Tibial nerve (tissue), 4 donors: Measurements from ENCODE around the gene ACOT11.

Experiments
- EP300 ChIP-seq, 2 donors: sonication (generic); formaldehyde crosslinking; IDR thresholded peaks; one replicate each; pipeline ENCODE4 v1.6.1; 2017; ENCODE audit warnings: antibody characterized with exemption in 2 of 2, mild to moderate bottlenecking in 1 of 2
- POLR2A ChIP-seq, 2 donors: fragments of 450-650 bp; IDR thresholded peaks; one replicate each; pipeline ENCODE4 v1.6.1; 2017; ENCODE audit warnings: antibody characterized with exemption in 2 of 2, mild to moderate bottlenecking in 2 of 2, moderate library complexity in 2 of 2
- TF ChIP-seq, protein P1 (sequence below), 5 experiments: fragments of 200-600 bp in 3 of 5; fragments of 450-650 bp in 2 of 5; sonication (generic) in 3 of 5; IDR thresholded peaks; one replicate each; pipeline ENCODE4 v1.5.1; 2016 to 2019; ENCODE audit warnings: antibody characterized with exemption in 5 of 5, mild to moderate bottlenecking in 3 of 5, moderate library complexity in 2 of 5

DNA sequence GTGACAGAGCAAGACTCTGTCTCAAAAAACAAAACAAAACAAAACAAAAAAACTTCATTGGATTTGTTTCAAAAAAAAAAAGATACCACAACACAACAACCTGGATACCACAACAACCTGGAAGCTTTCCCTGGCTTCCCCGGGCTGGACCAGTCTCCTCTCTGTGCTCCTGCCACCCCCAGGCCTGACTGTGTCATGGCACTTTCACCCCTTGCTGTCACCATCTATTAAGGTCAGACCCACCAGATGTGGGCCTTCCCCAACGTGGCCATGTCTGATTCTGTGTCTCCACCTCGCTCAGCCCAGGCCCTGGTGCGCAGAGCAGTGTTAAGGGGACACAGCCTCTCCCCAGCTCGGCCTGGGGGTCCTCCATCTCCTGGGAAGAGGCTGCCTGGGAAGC lies 28.3 kb upstream of the ACOT11 start:
- TF ChIP-seq EP300 (IDR thresholded peaks at IDR 0.05) (no peak), POLR2A (IDR thresholded peaks at IDR 0.05) (no peak)
- TF ChIP-seq, protein P1, sequence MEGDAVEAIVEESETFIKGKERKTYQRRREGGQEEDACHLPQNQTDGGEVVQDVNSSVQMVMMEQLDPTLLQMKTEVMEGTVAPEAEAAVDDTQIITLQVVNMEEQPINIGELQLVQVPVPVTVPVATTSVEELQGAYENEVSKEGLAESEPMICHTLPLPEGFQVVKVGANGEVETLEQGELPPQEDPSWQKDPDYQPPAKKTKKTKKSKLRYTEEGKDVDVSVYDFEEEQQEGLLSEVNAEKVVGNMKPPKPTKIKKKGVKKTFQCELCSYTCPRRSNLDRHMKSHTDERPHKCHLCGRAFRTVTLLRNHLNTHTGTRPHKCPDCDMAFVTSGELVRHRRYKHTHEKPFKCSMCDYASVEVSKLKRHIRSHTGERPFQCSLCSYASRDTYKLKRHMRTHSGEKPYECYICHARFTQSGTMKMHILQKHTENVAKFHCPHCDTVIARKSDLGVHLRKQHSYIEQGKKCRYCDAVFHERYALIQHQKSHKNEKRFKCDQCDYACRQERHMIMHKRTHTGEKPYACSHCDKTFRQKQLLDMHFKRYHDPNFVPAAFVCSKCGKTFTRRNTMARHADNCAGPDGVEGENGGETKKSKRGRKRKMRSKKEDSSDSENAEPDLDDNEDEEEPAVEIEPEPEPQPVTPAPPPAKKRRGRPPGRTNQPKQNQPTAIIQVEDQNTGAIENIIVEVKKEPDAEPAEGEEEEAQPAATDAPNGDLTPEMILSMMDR (IDR thresholded peaks at IDR 0.05): no peak
